ENCODE measurements around the gene HECW1.

The HECW1 gene

GRCh38 chr7:43306404-43306803 lies 194.0 kb downstream of the HECW1 start:
- no peak for TF ChIP-seq CTCF (IDR thresholded peaks at IDR 0.05)
- no peak overlapping the region for H3K4me3 ChIP-seq (ENCODE audit: low read depth in 1 of 2, low read length in 1 of 2)
- H3K27ac ChIP-seq, result no peak overlapping the region

GRCh38 chr7:43307522-43307921 lies 195.1 kb downstream of the HECW1 start:
- no peak for TF ChIP-seq CTCF (IDR thresholded peaks at IDR 0.05)
- H3K9me3 ChIP-seq, result no peaks in the 10 kb centered on the region
- H3K4me1 ChIP-seq (ENCODE audit: control insufficient read depth in 1 of 2, insufficient read depth in 1 of 2, low read depth in 1 of 2, low read length in 1 of 2), result no peaks in the 10 kb centered on the region
- peaks cover 8% of the 10 kb centered on the region for H3K27me3 ChIP-seq
- H3K36me3 ChIP-seq, result no peaks in the 10 kb centered on the region
- H3K27ac ChIP-seq, result no peak overlapping the region
- no peak overlapping the region for H3K4me3 ChIP-seq (ENCODE audit: low read depth in 1 of 2, low read length in 1 of 2)

More at GRCh38 chr7:43306404-43306803, 194.0 kb downstream of the HECW1 start:
- Histone ChIP-seq H3K4me1 (ENCODE audit: control insufficient read depth in 1 of 2, insufficient read depth in 1 of 2, low read depth in 1 of 2, low read length in 1 of 2) (no peaks in the 10 kb centered on the region), H3K36me3 (no peaks in the 10 kb centered on the region), H3K27me3 (peaks cover 15% of the 10 kb centered on the region), H3K9me3 (no peaks in the 10 kb centered on the region)

GRCh38 chr7:43308913-43309705 lies 196.7 kb downstream of the HECW1 start:
- H3K27me3 ChIP-seq, result no peaks in the 10 kb centered on the region
- H3K4me3 ChIP-seq (ENCODE audit: low read depth in 1 of 2, low read length in 1 of 2), result no peak overlapping the region
- H3K36me3 ChIP-seq, result no peaks in the 10 kb centered on the region
- no peaks in the 10 kb centered on the region for H3K4me1 ChIP-seq (ENCODE audit: control insufficient read depth in 1 of 2, insufficient read depth in 1 of 2, low read depth in 1 of 2, low read length in 1 of 2)
- H3K27ac ChIP-seq, result no peak overlapping the region
- no peak for TF ChIP-seq CTCF (IDR thresholded peaks at IDR 0.05)
- H3K9me3 ChIP-seq, result no peaks in the 10 kb centered on the region

- H3K36me3 ChIP-seq, result no peaks in the 10 kb centered on the region
Measured at GRCh38 chr7:43309706-43310022, 197.2 kb downstream of the HECW1 start.

GRCh38 chr7:43311052-43311451 lies 198.6 kb downstream of the HECW1 start:
- H3K27me3 ChIP-seq, result no peaks in the 10 kb centered on the region
- H3K9me3 ChIP-seq, result no peaks in the 10 kb centered on the region
- no peaks in the 10 kb centered on the region for H3K4me1 ChIP-seq (ENCODE audit: control insufficient read depth in 1 of 2, insufficient read depth in 1 of 2, low read depth in 1 of 2, low read length in 1 of 2)
- no peak overlapping the region for H3K4me3 ChIP-seq (ENCODE audit: low read depth in 1 of 2, low read length in 1 of 2)
- no peak overlapping the region for H3K27ac ChIP-seq
- no peaks in the 10 kb centered on the region for H3K36me3 ChIP-seq
- TF ChIP-seq CTCF (IDR thresholded peaks at IDR 0.05), result no peak

More at GRCh38 chr7:43309706-43310022, 197.2 kb downstream of the HECW1 start:
- no peak for TF ChIP-seq CTCF (IDR thresholded peaks at IDR 0.05)
- Histone ChIP-seq H3K27ac (no peak overlapping the region), H3K4me3 (ENCODE audit: low read depth in 1 of 2, low read length in 1 of 2) (no peak overlapping the region), H3K9me3 (no peaks in the 10 kb centered on the region), H3K4me1 (ENCODE audit: control insufficient read depth in 1 of 2, insufficient read depth in 1 of 2, low read depth in 1 of 2, low read length in 1 of 2) (no peaks in the 10 kb centered on the region), H3K27me3 (no peaks in the 10 kb centered on the region)
